ENCODE data around the gene EDEM1.

Gene EDEM1

GRCh38 chr3:5248822-5249221 lies 61.3 kb downstream of the EDEM1 start:
- no peak overlapping the region for H4K12ac ChIP-seq (ENCODE audit: low read depth, low read length)
- H3K18ac ChIP-seq (ENCODE audit: low read length) = no peak overlapping the region
- H4K91ac ChIP-seq (ENCODE audit: low read depth, low read length) = no peak overlapping the region
- H2BK12ac ChIP-seq (ENCODE audit: low read length) = no peak overlapping the region
- no peaks in the 10 kb centered on the region for H3K79me1 ChIP-seq (ENCODE audit: low read length)
- DNase-seq = no peak
- no peak overlapping the region for H3K9ac ChIP-seq (ENCODE audit: low read length)
- H3K4ac ChIP-seq (ENCODE audit: low read depth, low read length) = no peak overlapping the region
- H3K27ac ChIP-seq (ENCODE audit: low read depth, low read length) = no peak overlapping the region
- no peak overlapping the region for H3K4me3 ChIP-seq (ENCODE audit: low read depth, low read length)
- H2BK120ac ChIP-seq (ENCODE audit: insufficient read depth, low read length, poor library complexity) = no peak overlapping the region
- no peaks in the 10 kb centered on the region for H3K9me3 ChIP-seq (ENCODE audit: insufficient read depth, low read depth, low read length)
- H3K27me3 ChIP-seq (ENCODE audit: insufficient read depth, low read length) = no peaks in the 10 kb centered on the region
- no peak overlapping the region for H3K14ac ChIP-seq (ENCODE audit: low read length)
- no peak overlapping the region for H2AFZ ChIP-seq (ENCODE audit: insufficient read depth, low read length, poor library complexity)
- no peak overlapping the region for H2AK5ac ChIP-seq (ENCODE audit: low read length)
- H3K4me1 ChIP-seq (ENCODE audit: control insufficient read depth in 1 of 2, insufficient read depth in 2 of 2, low read length in 2 of 2) = peaks cover 0 to 4% of the 10 kb centered on the region in 2 experiments
- H4K8ac ChIP-seq (ENCODE audit: low read depth, low read length) = no peak overlapping the region
- H3K23ac ChIP-seq (ENCODE audit: low read length) = no peak overlapping the region
- H3K4me2 ChIP-seq (ENCODE audit: low read length) = no peak overlapping the region
- no CpG with 5 or more reads among the region's 3 CpGs for WGBS (ENCODE audit: extremely low coverage, insufficient coverage, insufficient read length)
- no peaks in the 10 kb centered on the region for H3K36me3 ChIP-seq (ENCODE audit: control insufficient read depth in 1 of 2, insufficient read depth in 2 of 2, low read length in 2 of 2)
- no peaks in the 10 kb centered on the region for H3K79me2 ChIP-seq (ENCODE audit: control insufficient read depth, insufficient read depth, low read length, poor library complexity)
- H2BK5ac ChIP-seq (ENCODE audit: low read depth, low read length, poor library complexity) = no peak overlapping the region

- H2BK12ac ChIP-seq (ENCODE audit: low read length) = no peak overlapping the region
- H4K91ac ChIP-seq (ENCODE audit: low read depth, low read length) = no peak overlapping the region
- no peaks in the 10 kb centered on the region for H3K79me2 ChIP-seq (ENCODE audit: control insufficient read depth, insufficient read depth, low read length, poor library complexity)
- peaks cover 0 to 4% of the 10 kb centered on the region in 2 experiments for H3K4me1 ChIP-seq (ENCODE audit: control insufficient read depth in 1 of 2, insufficient read depth in 2 of 2, low read length in 2 of 2)
- no peak overlapping the region for H3K4ac ChIP-seq (ENCODE audit: low read depth, low read length)
- H3K18ac ChIP-seq (ENCODE audit: low read length) = no peak overlapping the region
- H3K36me3 ChIP-seq (ENCODE audit: control insufficient read depth in 1 of 2, insufficient read depth in 2 of 2, low read length in 2 of 2) = no peaks in the 10 kb centered on the region
- H4K8ac ChIP-seq (ENCODE audit: low read depth, low read length) = no peak overlapping the region
- H3K4me2 ChIP-seq (ENCODE audit: low read length) = no peak overlapping the region
- no peak overlapping the region for H3K23ac ChIP-seq (ENCODE audit: low read length)
- no peak overlapping the region for H3K9ac ChIP-seq (ENCODE audit: low read length)
- no peak overlapping the region for H3K14ac ChIP-seq (ENCODE audit: low read length)
- no peaks in the 10 kb centered on the region for H3K79me1 ChIP-seq (ENCODE audit: low read length)
- H2BK120ac ChIP-seq (ENCODE audit: insufficient read depth, low read length, poor library complexity) = no peak overlapping the region
- no peak overlapping the region for H4K12ac ChIP-seq (ENCODE audit: low read depth, low read length)
- H3K9me3 ChIP-seq (ENCODE audit: insufficient read depth, low read depth, low read length) = no peaks in the 10 kb centered on the region
- no peak for DNase-seq
- no peak overlapping the region for H2BK5ac ChIP-seq (ENCODE audit: low read depth, low read length, poor library complexity)
- H3K27ac ChIP-seq (ENCODE audit: low read depth, low read length) = no peak overlapping the region
- H3K4me3 ChIP-seq (ENCODE audit: low read depth, low read length) = no peak overlapping the region
- H2AFZ ChIP-seq (ENCODE audit: insufficient read depth, low read length, poor library complexity) = no peak overlapping the region
- H3K27me3 ChIP-seq (ENCODE audit: insufficient read depth, low read length) = no peaks in the 10 kb centered on the region
- WGBS (ENCODE audit: extremely low coverage, insufficient coverage, insufficient read length) = 100% methylated on average over 2 of the region's 9 CpGs
- no peak overlapping the region for H2AK5ac ChIP-seq (ENCODE audit: low read length)
These were observed 63.1 kb downstream of the EDEM1 start for GRCh38 chr3:5250467-5251195.

GRCh38 chr3:5251196-5251583 lies 63.7 kb downstream of the EDEM1 start:
- no peak overlapping the region for H3K4me2 ChIP-seq (ENCODE audit: low read length)
- H4K8ac ChIP-seq (ENCODE audit: low read depth, low read length) = no peak overlapping the region
- no peak overlapping the region for H2BK5ac ChIP-seq (ENCODE audit: low read depth, low read length, poor library complexity)
- no peak overlapping the region for H2AFZ ChIP-seq (ENCODE audit: insufficient read depth, low read length, poor library complexity)
- no peaks in the 10 kb centered on the region for H3K4me1 ChIP-seq (ENCODE audit: control insufficient read depth in 1 of 2, insufficient read depth in 2 of 2, low read length in 2 of 2)
- no peak overlapping the region for H2BK12ac ChIP-seq (ENCODE audit: low read length)
- no peak overlapping the region for H4K12ac ChIP-seq (ENCODE audit: low read depth, low read length)
- H2AK5ac ChIP-seq (ENCODE audit: low read length) = no peak overlapping the region
- no peaks in the 10 kb centered on the region for H3K9me3 ChIP-seq (ENCODE audit: insufficient read depth, low read depth, low read length)
- H3K79me1 ChIP-seq (ENCODE audit: low read length) = no peaks in the 10 kb centered on the region
- no peak overlapping the region for H3K27ac ChIP-seq (ENCODE audit: low read depth, low read length)
- no peak overlapping the region for H3K23ac ChIP-seq (ENCODE audit: low read length)
- H3K4ac ChIP-seq (ENCODE audit: low read depth, low read length) = no peak overlapping the region
- no peaks in the 10 kb centered on the region for H3K36me3 ChIP-seq (ENCODE audit: control insufficient read depth in 1 of 2, insufficient read depth in 2 of 2, low read length in 2 of 2)
- no peaks in the 10 kb centered on the region for H3K79me2 ChIP-seq (ENCODE audit: control insufficient read depth, insufficient read depth, low read length, poor library complexity)
- no peak overlapping the region for H3K18ac ChIP-seq (ENCODE audit: low read length)
- no peak overlapping the region for H4K91ac ChIP-seq (ENCODE audit: low read depth, low read length)
- no CpG with 5 or more reads among the region's 6 CpGs for WGBS (ENCODE audit: extremely low coverage, insufficient coverage, insufficient read length)
- H3K27me3 ChIP-seq (ENCODE audit: insufficient read depth, low read length) = no peaks in the 10 kb centered on the region
- no peak overlapping the region for H2BK120ac ChIP-seq (ENCODE audit: insufficient read depth, low read length, poor library complexity)
- H3K14ac ChIP-seq (ENCODE audit: low read length) = no peak overlapping the region
- no peak overlapping the region for H3K4me3 ChIP-seq (ENCODE audit: low read depth, low read length)
- no peak overlapping the region for H3K9ac ChIP-seq (ENCODE audit: low read length)
- DNase-seq = no peak

GRCh38 chr3:5252131-5252530 lies 64.6 kb downstream of the EDEM1 start:
- Histone ChIP-seq H3K9me3 (ENCODE audit: insufficient read depth, low read depth, low read length) (no peaks in the 10 kb centered on the region), H2BK5ac (ENCODE audit: low read depth, low read length, poor library complexity) (no peak overlapping the region), H3K9ac (ENCODE audit: low read length) (no peak overlapping the region), H3K14ac (ENCODE audit: low read length) (no peak overlapping the region), H3K4ac (ENCODE audit: low read depth, low read length) (no peak overlapping the region), H3K36me3 (ENCODE audit: control insufficient read depth in 1 of 2, insufficient read depth in 2 of 2, low read length in 2 of 2) (no peaks in the 10 kb centered on the region), H3K79me2 (ENCODE audit: control insufficient read depth, insufficient read depth, low read length, poor library complexity) (no peaks in the 10 kb centered on the region), H3K79me1 (ENCODE audit: low read length) (no peaks in the 10 kb centered on the region), H4K8ac (ENCODE audit: low read depth, low read length) (no peak overlapping the region), H4K12ac (ENCODE audit: low read depth, low read length) (no peak overlapping the region), H3K27ac (ENCODE audit: low read depth, low read length) (no peak overlapping the region), H2AK5ac (ENCODE audit: low read length) (no peak overlapping the region), H3K4me3 (ENCODE audit: low read depth, low read length) (no peak overlapping the region), H3K4me2 (ENCODE audit: low read length) (no peak overlapping the region), H2BK12ac (ENCODE audit: low read length) (no peak overlapping the region), H3K18ac (ENCODE audit: low read length) (no peak overlapping the region), H3K4me1 (ENCODE audit: control insufficient read depth in 1 of 2, insufficient read depth in 2 of 2, low read length in 2 of 2) (no peaks in the 10 kb centered on the region), H3K23ac (ENCODE audit: low read length) (no peak overlapping the region), H3K27me3 (ENCODE audit: insufficient read depth, low read length) (no peaks in the 10 kb centered on the region), H4K91ac (ENCODE audit: low read depth, low read length) (no peak overlapping the region), H2BK120ac (ENCODE audit: insufficient read depth, low read length, poor library complexity) (no peak overlapping the region), H2AFZ (ENCODE audit: insufficient read depth, low read length, poor library complexity) (no peak overlapping the region)
- no CpG with 5 or more reads among the region's 3 CpGs for WGBS (ENCODE audit: extremely low coverage, insufficient coverage, insufficient read length)
- DNase-seq = no peak

All from trophoblast cell (in vitro differentiated cells and primary cell).